CD8-positive, alpha-beta memory T cell (primary cell): ENCODE measurements around the gene KIF5C. TPM values are rescaled to one million over a fixed set of nuclear protein-coding genes. Genes with fewer than 3 reads are reported as not detected.

ENCODE experiments used
- CTCF ChIA-PET: fragments of 350-600 bp; sonication (Branson Sonifier 250); formaldehyde crosslinking; loops from one replicate; lab custom pipeline; 2021; ENCODE audit warnings: antibody characterized with exemption; lab: Charles Lee
- POLR2A ChIA-PET: fragments of 350-600 bp; sonication (Branson Sonifier 250); formaldehyde crosslinking; loops from one replicate; lab custom pipeline; 2021; ENCODE audit warnings: antibody characterized with exemption; lab: Charles Lee
- DNase-seq, 5 donors: peaks; one replicate each; pipeline versions ENCODE4 v3.0.0 to v3.0.0-alpha.2; 2020 to 2022; ENCODE audit warnings: mixed read lengths in 1 of 5
- H3K27ac ChIP-seq: one replicate; pipeline ENCODE4 v1.7.0; 2013; ENCODE audit warnings: low read depth, mild to moderate bottlenecking, low read length, moderate library complexity
- H3K27me3 ChIP-seq: 2 replicates; pipeline ENCODE4 v1.7.0; 2013; ENCODE audit warnings: low read length, mild to moderate bottlenecking; ENCODE audit not compliant: insufficient read depth, poor library complexity, severe bottlenecking
- H3K36me3 ChIP-seq: 2 replicates; pipeline ENCODE4 v1.7.0; 2013; ENCODE audit warnings: mild to moderate bottlenecking, low read length, moderate library complexity; ENCODE audit not compliant: insufficient read depth
- H3K4me1 ChIP-seq: 2 replicates; pipeline ENCODE4 v1.7.0; 2013; ENCODE audit warnings: mild to moderate bottlenecking, low read length, moderate library complexity; ENCODE audit not compliant: insufficient read depth
- H3K4me3 ChIP-seq: 2 replicates; pipeline ENCODE4 v1.7.0; 2013; ENCODE audit warnings: mild to moderate bottlenecking, low read length
- H3K9me3 ChIP-seq: 2 replicates; pipeline ENCODE4 v1.7.0; 2013; ENCODE audit warnings: mild to moderate bottlenecking, low read length
- H3K27ac Mint-ChIP-seq, 8 donors: one replicate each; pipeline ENCODE4 v1.8.0; 2020 to 2021; ENCODE audit warnings: mixed read lengths in 8 of 8, mild to moderate bottlenecking in 6 of 8, inconsistent platforms in 3 of 8, moderate library complexity in 3 of 8
- H3K27me3 Mint-ChIP-seq, 2 donors: one replicate each; pipeline ENCODE4 v1.8.0; 2020 to 2021; ENCODE audit warnings: mixed read lengths in 2 of 2, mild to moderate bottlenecking in 1 of 2, moderate library complexity in 1 of 2
- H3K36me3 Mint-ChIP-seq, 3 donors: one replicate each; pipeline ENCODE4 v1.8.0; 2020 to 2021; ENCODE audit warnings: mixed read lengths in 3 of 3, inconsistent platforms in 1 of 3, mild to moderate bottlenecking in 1 of 3
- H3K4me1 Mint-ChIP-seq, 3 donors: one replicate each; pipeline ENCODE4 v1.8.0; 2020 to 2021; ENCODE audit warnings: mixed read lengths in 3 of 3, inconsistent platforms in 1 of 3, mild to moderate bottlenecking in 1 of 3
- H3K4me3 Mint-ChIP-seq, 7 donors: one replicate each; pipeline ENCODE4 v1.8.0; 2020 to 2021; ENCODE audit warnings: mixed read lengths in 7 of 7, mild to moderate bottlenecking in 6 of 7, moderate library complexity in 4 of 7, inconsistent platforms in 2 of 7
- H3K9me3 Mint-ChIP-seq, 5 donors: one replicate each; pipeline ENCODE4 v1.8.0; 2020 to 2022; ENCODE audit warnings: mixed read lengths in 5 of 5, mild to moderate bottlenecking in 3 of 5, moderate library complexity in 2 of 5, inconsistent platforms in 1 of 5
- polyA plus RNA-seq: library from polyadenylated mRNA; unstranded; fragments of 300-500 nt; fragmentation: Illumina TruSeq; gene quantifications from one replicate; pipeline ENCODE4 v1.2.3, GENCODE V29; 2021
- total RNA-seq, 2 experiments: library from RNA; stranded (reverse); gene quantifications; one replicate each; pipeline ENCODE4 v1.2.3, GENCODE V29; 2021

KIF5C gene
- total and polyA plus RNA-seq, 3 experiments from 2014 or later, result 3.4 to 19.8 (median 18.2) TPM

DNA sequence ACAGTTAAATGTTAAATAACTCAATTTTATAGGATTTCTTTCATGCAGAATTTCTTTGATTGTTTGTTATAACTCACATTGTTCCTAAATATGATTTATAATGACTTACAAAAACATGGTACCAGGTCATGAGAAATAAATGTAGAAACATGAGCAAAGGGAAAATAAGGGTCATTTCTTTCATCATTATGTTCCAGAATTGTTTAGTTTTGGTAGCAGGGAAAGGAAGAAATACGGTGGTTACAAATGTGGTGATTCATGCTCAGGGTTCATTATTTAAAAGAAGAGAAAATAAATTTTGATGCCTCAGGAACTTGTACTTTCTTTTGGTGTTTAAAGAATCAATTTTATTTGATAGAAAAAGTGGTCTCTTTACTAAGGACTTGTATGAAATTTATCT lies 167.9 kb downstream of the KIF5C start:
- Histone ChIP-seq H3K9me3 (no peaks in the 10 kb centered on the region), H3K27ac (no peak overlapping the region), H3K36me3 (no peaks in the 10 kb centered on the region), H3K4me1 (no peaks in the 10 kb centered on the region), H3K27me3 (no peaks in the 10 kb centered on the region), H3K4me3 (no peak overlapping the region)
- Mint-ChIP-seq H3K36me3 (peaks cover 0 to 11% (median 0%) of the 10 kb centered on the region in 3 donors), H3K27me3 (peaks cover 20 to 44% of the 10 kb centered on the region in 2 donors), H3K4me1 (peaks cover 0 to 7% (median 0%) of the 10 kb centered on the region in 3 donors), H3K9me3 (peaks cover 16 to 32% (median 23%) of the 10 kb centered on the region in 5 donors), H3K27ac (no peak overlapping the region), H3K4me3 (no peak overlapping the region)
- ChIA-PET CTCF (no interaction called here), POLR2A (no interaction called here)
- DNase-seq, result no peak

DNA sequence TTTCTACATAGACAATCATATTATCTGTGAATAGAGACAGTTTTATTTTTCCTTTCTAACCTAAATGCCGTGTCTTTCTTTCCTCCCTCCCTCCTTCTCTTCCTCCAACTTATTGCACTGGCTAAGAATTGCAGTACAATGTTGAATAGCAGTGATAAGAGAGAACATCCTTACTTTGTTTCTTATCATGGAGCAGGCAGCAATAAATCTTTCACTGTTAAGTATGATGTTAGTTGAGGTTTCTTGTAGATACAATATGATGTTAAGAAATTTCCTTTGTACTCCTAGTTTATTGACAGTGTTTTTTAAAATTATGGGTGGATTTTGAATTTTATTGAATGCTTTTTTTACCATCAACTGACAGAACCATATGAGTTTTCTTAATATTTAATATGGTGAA lies 169.5 kb downstream of the KIF5C start:
- Histone ChIP-seq H3K27me3 (no peaks in the 10 kb centered on the region), H3K4me1 (no peaks in the 10 kb centered on the region), H3K9me3 (no peaks in the 10 kb centered on the region), H3K27ac (no peak overlapping the region), H3K4me3 (no peak overlapping the region), H3K36me3 (no peaks in the 10 kb centered on the region)
- POLR2A ChIA-PET, result no interaction called here
- Mint-ChIP-seq H3K4me3 (no peak overlapping the region), H3K36me3 (peaks cover 0 to 11% (median 0%) of the 10 kb centered on the region in 3 donors), H3K9me3 (peaks cover 23 to 38% (median 30%) of the 10 kb centered on the region in 5 donors), H3K27ac (no peak overlapping the region), H3K4me1 (peaks cover 0 to 4% (median 0%) of the 10 kb centered on the region in 3 donors), H3K27me3 (peaks cover 14 to 34% of the 10 kb centered on the region in 2 donors)
- CTCF ChIA-PET, result no interaction called here
- DNase-seq, result no peak

- Mint-ChIP-seq H3K27me3 (peaks cover 9 to 16% of the 10 kb centered on the region in 2 donors), H3K4me3 (no peak overlapping the region), H3K4me1 (no peaks in the 10 kb centered on the region), H3K36me3 (peaks cover 0 to 11% (median 0%) of the 10 kb centered on the region in 3 donors), H3K9me3 (peaks cover 23 to 38% (median 30%) of the 10 kb centered on the region in 5 donors), H3K27ac (no peak overlapping the region)
- H3K4me1 ChIP-seq, result no peaks in the 10 kb centered on the region
- no peak for DNase-seq
- no peaks in the 10 kb centered on the region for H3K27me3 ChIP-seq
- ChIA-PET POLR2A (no interaction called here), CTCF (interaction anchor here (1.7 kb wide), 1 partner anchor 30 kb away, joined by 3 read pairs; no protein-coding TSS in a partner anchor)
- no peaks in the 10 kb centered on the region for H3K9me3 ChIP-seq
- H3K27ac ChIP-seq, result no peak overlapping the region
- H3K4me3 ChIP-seq, result no peak overlapping the region
- H3K36me3 ChIP-seq, result no peaks in the 10 kb centered on the region
Observed at GRCh38 chr2:149047118-149047517, 172.1 kb downstream of the KIF5C start.

- H3K4me3 Mint-ChIP-seq, result no peak overlapping the region
- H3K4me1 Mint-ChIP-seq, result no peaks in the 10 kb centered on the region
- Histone ChIP-seq H3K4me3 (no peak overlapping the region), H3K36me3 (no peaks in the 10 kb centered on the region), H3K27ac (no peak overlapping the region), H3K4me1 (no peaks in the 10 kb centered on the region), H3K27me3 (no peaks in the 10 kb centered on the region), H3K9me3 (no peaks in the 10 kb centered on the region)
- H3K27me3 Mint-ChIP-seq, result peaks cover 11 to 15% of the 10 kb centered on the region in 2 donors
- ChIA-PET CTCF (no interaction called here), POLR2A (no interaction called here)
- H3K9me3 Mint-ChIP-seq, result peaks cover 23 to 38% (median 31%) of the 10 kb centered on the region in 5 donors
- no peak overlapping the region for H3K27ac Mint-ChIP-seq
- no peak for DNase-seq
- H3K36me3 Mint-ChIP-seq, result peaks cover 0 to 11% (median 0%) of the 10 kb centered on the region in 3 donors
Observed at GRCh38 chr2:149049142-149049541, 174.1 kb downstream of the KIF5C start.

DNA sequence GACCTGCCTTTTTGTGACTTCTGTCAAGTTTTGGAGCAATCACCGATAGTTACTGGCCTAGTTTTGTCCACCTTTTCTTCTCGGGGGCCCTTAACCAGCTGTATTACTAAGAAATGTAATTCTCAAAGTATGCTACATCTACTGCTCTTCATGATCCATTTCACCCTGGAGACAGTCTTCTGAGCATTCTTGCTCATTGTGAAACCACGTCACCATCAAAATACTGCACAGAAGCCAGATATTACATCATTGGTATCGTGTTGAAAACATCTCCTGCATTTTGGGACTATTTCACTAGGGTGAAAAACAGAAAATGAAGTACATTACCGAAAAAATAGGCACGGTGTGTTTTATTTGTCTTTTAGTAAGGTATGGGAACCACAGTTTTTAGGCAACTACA lies 175.2 kb downstream of the KIF5C start:
- DNase-seq, result no peak
- H3K27me3 ChIP-seq, result no peaks in the 10 kb centered on the region
- POLR2A ChIA-PET, result no interaction called here
- CTCF ChIA-PET, result no interaction called here
- H3K9me3 Mint-ChIP-seq, result peaks cover 21 to 32% (median 28%) of the 10 kb centered on the region in 5 donors
- no peaks in the 10 kb centered on the region for H3K9me3 ChIP-seq
- no peaks in the 10 kb centered on the region for H3K36me3 ChIP-seq
- peaks cover 0 to 11% (median 0%) of the 10 kb centered on the region in 3 donors for H3K36me3 Mint-ChIP-seq
- H3K4me3 ChIP-seq, result no peak overlapping the region
- no peaks in the 10 kb centered on the region for H3K4me1 Mint-ChIP-seq
- H3K4me1 ChIP-seq, result no peaks in the 10 kb centered on the region
- no peak overlapping the region for H3K27ac Mint-ChIP-seq
- no peak overlapping the region for H3K27ac ChIP-seq
- H3K4me3 Mint-ChIP-seq, result no peak overlapping the region
- peaks cover 12 to 21% of the 10 kb centered on the region in 2 donors for H3K27me3 Mint-ChIP-seq

DNA sequence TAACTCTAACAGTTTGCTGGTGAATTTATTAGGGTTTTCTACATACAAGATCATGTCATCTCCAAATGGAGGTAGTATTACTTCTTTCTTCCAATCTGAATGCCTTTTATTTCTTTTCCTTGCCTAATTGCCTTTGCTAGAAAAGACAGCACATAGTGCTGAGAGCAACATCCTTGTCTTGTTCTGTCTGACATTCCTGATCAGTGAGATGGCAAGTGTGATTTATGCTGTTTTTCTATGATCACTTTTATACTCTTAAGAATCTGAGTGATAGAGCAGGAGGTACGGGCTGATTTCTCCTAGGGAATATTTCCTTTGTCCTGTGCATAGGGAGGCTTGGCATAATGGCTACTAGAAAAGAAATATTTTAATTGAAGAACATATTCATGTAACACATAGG lies 180.7 kb downstream of the KIF5C start:
- ChIA-PET POLR2A (no interaction called here), CTCF (no interaction called here)
- H3K4me3 Mint-ChIP-seq, result no peak overlapping the region

DNA sequence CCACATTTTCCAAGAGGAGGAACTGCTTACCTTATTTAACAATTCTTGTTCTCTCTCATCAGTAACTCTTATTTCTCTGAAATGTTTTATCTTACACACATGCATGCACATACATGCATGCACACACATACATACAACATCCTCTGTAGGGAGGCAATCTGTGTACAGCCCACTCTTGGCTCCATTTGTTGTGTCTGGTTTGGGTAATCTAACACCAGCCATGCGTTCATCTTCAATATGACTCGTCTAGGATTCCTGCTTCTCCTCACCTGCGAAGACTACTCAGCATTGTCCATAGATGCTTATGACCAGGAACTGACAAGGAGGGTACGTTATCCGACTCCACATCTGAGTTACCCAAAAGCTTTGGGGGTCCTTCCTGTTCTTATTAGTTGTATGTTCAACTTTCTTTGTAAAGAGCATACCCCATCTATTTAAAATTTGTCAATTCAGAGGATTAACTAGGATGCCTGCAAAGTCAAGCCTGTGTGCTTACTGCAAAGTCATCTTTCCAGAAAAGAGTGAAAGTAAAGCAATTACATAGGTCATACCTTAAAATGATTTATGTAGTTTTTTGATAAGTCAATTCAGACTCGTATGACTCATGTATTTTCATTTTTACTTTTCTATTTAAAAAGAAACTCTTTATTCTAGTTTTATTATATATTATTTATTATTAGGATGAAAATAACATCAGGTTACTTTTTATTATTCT lies 181.7 kb downstream of the KIF5C start:
- H3K4me1 ChIP-seq, result no peaks in the 10 kb centered on the region
- no peaks in the 10 kb centered on the region for H3K27me3 ChIP-seq
- Mint-ChIP-seq H3K27ac (no peak overlapping the region), H3K9me3 (peaks cover 0 to 2% (median 0%) of the 10 kb centered on the region in 5 donors), H3K4me1 (no peaks in the 10 kb centered on the region), H3K4me3 (no peak overlapping the region), H3K36me3 (no peaks in the 10 kb centered on the region), H3K27me3 (peaks cover 14 to 24% of the 10 kb centered on the region in 2 donors)
- no peak overlapping the region for H3K27ac ChIP-seq
- H3K36me3 ChIP-seq, result no peaks in the 10 kb centered on the region
- DNase-seq, result no peak
- no peak overlapping the region for H3K4me3 ChIP-seq
- ChIA-PET CTCF (no interaction called here), POLR2A (no interaction called here)
- no peaks in the 10 kb centered on the region for H3K9me3 ChIP-seq

More for the DNA sequence above, 180.7 kb downstream of the KIF5C start:
- Histone ChIP-seq H3K4me1 (no peaks in the 10 kb centered on the region), H3K36me3 (no peaks in the 10 kb centered on the region), H3K27ac (no peak overlapping the region), H3K9me3 (no peaks in the 10 kb centered on the region), H3K27me3 (no peaks in the 10 kb centered on the region), H3K4me3 (no peak overlapping the region)
- H3K4me1 Mint-ChIP-seq, result no peaks in the 10 kb centered on the region
- no peak overlapping the region for H3K27ac Mint-ChIP-seq
- no peak for DNase-seq
- no peaks in the 10 kb centered on the region for H3K36me3 Mint-ChIP-seq
- H3K27me3 Mint-ChIP-seq, result peaks cover 14 to 24% of the 10 kb centered on the region in 2 donors
- H3K9me3 Mint-ChIP-seq, result peaks cover 0 to 2% (median 0%) of the 10 kb centered on the region in 5 donors

DNA sequence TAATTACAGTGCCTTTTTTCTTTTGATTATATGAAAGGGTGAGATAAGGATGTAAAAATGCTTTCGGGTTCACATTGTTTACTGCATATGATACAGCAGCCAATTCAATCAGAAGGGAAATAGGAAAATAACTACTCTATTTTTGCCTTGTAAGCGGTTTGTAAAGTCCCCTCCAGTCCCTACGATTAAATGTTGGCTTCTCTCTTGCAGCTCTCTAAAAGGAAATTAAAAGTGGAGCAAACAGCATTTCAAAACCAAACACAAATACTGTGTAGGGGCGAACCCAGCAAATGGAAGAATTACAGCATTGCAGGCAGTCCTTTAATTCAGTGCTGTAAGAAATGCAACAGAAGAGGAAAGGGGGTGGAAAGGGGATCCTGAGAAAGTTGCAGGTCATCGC lies 182.4 kb downstream of the KIF5C start:
- no peak overlapping the region for H3K27ac Mint-ChIP-seq
- no peak overlapping the region for H3K4me3 ChIP-seq
- no peak overlapping the region for H3K27ac ChIP-seq
- ChIA-PET CTCF (no interaction called here), POLR2A (no interaction called here)
- peaks cover 0 to 2% (median 0%) of the 10 kb centered on the region in 5 donors for H3K9me3 Mint-ChIP-seq
- H3K4me1 Mint-ChIP-seq, result no peaks in the 10 kb centered on the region
- no peaks in the 10 kb centered on the region for H3K36me3 Mint-ChIP-seq
- H3K27me3 Mint-ChIP-seq, result peaks cover 12 to 24% of the 10 kb centered on the region in 2 donors
- DNase-seq, result no peak
- H3K36me3 ChIP-seq, result no peaks in the 10 kb centered on the region
- H3K4me1 ChIP-seq, result no peaks in the 10 kb centered on the region
- no peak overlapping the region for H3K4me3 Mint-ChIP-seq
- no peaks in the 10 kb centered on the region for H3K9me3 ChIP-seq
- no peaks in the 10 kb centered on the region for H3K27me3 ChIP-seq
